Ishikawa (cell line): ENCODE measurements around the gene FAM151B.
A peak's percentile ranks its signal among the peaks of the same experiment; 100 is the strongest.

Experiments
- CEBPB ChIP-seq: IDR thresholded peaks from 2 replicates; pipeline ENCODE4 v1.6.1; 2012
- CREB1 ChIP-seq: IDR thresholded peaks from 2 replicates; pipeline ENCODE4 v1.6.1; 2012; ENCODE audit warnings: low read depth
- EGR1 ChIP-seq: IDR thresholded peaks from 2 replicates; pipeline ENCODE4 v1.6.1; 2012
- EP300 ChIP-seq: IDR thresholded peaks from 2 replicates; pipeline ENCODE4 v1.6.1; 2012; ENCODE audit warnings: borderline replicate concordance
- FOXM1 ChIP-seq: IDR thresholded peaks from 2 replicates; pipeline ENCODE4 v1.6.1; 2012; ENCODE audit warnings: low read depth, borderline replicate concordance
- NFIC ChIP-seq: IDR thresholded peaks from 2 replicates; pipeline ENCODE4 v1.6.1; 2012
- RAD21 ChIP-seq: IDR thresholded peaks from 2 replicates; pipeline ENCODE4 v1.6.1; 2012; ENCODE audit warnings: low read depth
- REST ChIP-seq: IDR thresholded peaks from 2 replicates; pipeline ENCODE4 v1.6.1; 2012; ENCODE audit warnings: low read depth, mild to moderate bottlenecking
- TAF1 ChIP-seq: IDR thresholded peaks from 2 replicates; pipeline ENCODE4 v1.6.1; 2012; ENCODE audit warnings: low read depth, mild to moderate bottlenecking
- TCF12 ChIP-seq: IDR thresholded peaks from 2 replicates; pipeline ENCODE4 v1.6.1; 2012; ENCODE audit warnings: low read depth
- TEAD4 ChIP-seq: IDR thresholded peaks from 2 replicates; pipeline ENCODE4 v1.6.1; 2012
- USF1 ChIP-seq: IDR thresholded peaks from 2 replicates; pipeline ENCODE4 v1.6.1; 2012
- YY1 ChIP-seq: IDR thresholded peaks from 2 replicates; pipeline ENCODE4 v1.6.1; 2012; ENCODE audit warnings: low read depth
- ZBTB7A ChIP-seq: IDR thresholded peaks from 2 replicates; pipeline ENCODE4 v1.6.1; 2012; ENCODE audit warnings: low read depth
- TF ChIP-seq, protein P1 (sequence below): IDR thresholded peaks from 2 replicates; pipeline ENCODE4 v1.6.1; 2012

FAM151B gene

DNA sequence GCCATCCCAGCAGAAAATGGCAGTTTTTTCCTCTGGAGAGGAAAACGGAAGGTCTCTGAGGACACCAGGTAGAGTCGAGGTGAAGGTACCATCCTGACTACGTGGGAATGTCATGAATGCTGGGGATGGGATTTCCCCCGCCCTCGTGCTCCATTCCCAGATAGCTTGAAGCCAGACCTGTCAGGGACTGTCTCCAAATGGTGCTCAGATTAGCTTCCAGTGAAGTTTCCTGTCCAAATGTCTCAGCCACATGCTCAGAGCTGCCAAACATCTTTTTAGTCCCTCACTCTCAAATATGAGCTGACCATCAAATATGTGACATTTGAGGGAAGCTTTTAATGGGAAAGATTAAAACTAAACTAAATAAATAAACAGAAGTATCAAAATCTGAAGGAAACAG is 89.8 kb downstream of the FAM151B start:
- TF ChIP-seq TEAD4 (no peak), NFIC (no peak), RAD21 (no peak), TAF1 (no peak), USF1 (no peak), YY1 (no peak), ZBTB7A (no peak), FOXM1 (no peak), EP300 (no peak)

GRCh38 chr5:80579050-80579449 is 91.2 kb downstream of the FAM151B start:
- TF ChIP-seq TCF12, result no peak
- no peak for TF ChIP-seq TAF1
- no peak for TF ChIP-seq CREB1
- no peak for TF ChIP-seq TEAD4
- TF ChIP-seq RAD21, result no peak
- TF ChIP-seq FOXM1, result no peak
- TF ChIP-seq NFIC, result no peak
- TF ChIP-seq EGR1, result no peak
- TF ChIP-seq CEBPB, result no peak

DNA sequence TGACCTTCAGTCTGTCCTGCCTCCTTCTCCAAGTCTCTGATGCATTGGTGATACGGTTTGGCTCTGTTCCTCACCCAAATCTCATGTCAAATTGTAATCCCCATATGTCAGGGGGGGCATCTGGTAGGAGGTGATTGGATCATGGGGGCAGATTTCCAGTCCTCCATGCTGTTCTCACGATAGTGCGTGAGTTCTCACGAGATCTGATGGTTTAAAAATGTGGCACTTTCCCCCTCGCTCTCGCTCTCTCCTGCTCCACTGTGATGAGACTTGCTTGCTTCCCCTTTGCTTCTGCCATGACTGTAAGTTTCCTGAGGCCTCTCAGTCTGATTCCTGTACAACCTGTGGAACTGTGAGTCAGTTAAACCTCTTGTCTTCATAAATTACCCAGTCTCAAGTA is 96.9 kb downstream of the FAM151B start:
- TF ChIP-seq, protein P1, sequence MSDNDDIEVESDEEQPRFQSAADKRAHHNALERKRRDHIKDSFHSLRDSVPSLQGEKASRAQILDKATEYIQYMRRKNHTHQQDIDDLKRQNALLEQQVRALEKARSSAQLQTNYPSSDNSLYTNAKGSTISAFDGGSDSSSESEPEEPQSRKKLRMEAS, result no peak
- TF ChIP-seq TAF1, result no peak
- no peak for TF ChIP-seq TCF12
- TF ChIP-seq TEAD4, result no peak
- no peak for TF ChIP-seq YY1
- no peak for TF ChIP-seq EGR1
- TF ChIP-seq ZBTB7A, result no peak
- TF ChIP-seq USF1, result no peak
- no peak for TF ChIP-seq EP300

DNA sequence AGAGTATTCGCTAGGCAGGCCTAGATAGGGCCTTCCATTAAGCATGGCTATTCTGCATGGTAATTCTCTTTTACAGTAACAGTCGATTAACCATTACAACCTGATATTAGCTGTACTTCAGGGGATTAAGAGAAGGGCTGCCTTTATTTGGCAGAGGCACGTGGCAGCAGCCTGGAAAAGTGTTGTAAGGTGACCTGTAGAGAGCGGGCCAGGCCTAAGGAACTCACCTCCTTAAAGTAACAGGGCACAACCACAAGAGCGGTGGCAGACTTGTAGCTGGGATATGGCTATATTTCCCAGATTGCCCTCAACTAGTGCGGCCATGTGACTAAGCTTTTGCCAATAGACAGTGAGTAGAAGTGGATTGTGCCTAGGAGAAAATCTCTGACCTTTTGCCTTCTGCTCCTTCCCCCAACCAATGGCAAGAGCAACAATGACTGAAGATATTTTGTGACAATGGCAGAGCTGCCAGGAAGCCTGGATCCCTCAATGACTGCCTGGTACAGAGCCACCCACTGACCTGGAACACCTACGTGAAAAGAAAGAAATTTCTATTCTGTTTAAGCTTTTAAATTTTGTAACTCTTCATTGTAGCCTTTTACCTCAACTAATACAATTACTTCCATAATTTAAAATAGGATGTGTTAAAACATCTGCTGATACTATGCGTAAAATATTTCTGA is 101.1 kb downstream of the FAM151B start:
- TF ChIP-seq EP300 (no peak), RAD21 (no peak), USF1 (0 out of 2 replicates have a peak, but pooled peaks have one; percentile 48), NFIC (no peak)

DNA sequence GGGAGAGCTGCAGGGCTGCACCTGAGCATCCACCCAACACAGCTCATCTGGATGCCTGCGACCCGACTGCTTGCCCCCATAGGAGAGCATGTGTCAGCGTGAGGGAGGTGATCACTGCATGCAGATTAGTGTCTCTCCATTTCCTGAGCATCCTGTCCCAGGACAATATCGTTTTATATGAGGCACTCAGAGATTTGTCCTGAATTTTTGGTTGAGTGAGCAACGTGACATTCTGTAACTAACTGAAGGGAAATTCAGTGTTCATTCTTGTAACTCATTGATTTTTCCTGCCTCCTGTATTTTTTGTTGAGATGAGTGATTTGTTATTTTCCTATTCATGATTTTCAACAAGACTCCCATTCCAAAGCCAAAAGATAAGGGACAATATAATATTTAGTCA is 102.9 kb downstream of the FAM151B start:
- no peak for TF ChIP-seq TCF12
- no peak for TF ChIP-seq REST
- no peak for TF ChIP-seq FOXM1
- no peak for TF ChIP-seq TAF1
- no peak for TF ChIP-seq RAD21

GRCh38 chr5:80591352-80591751 is 103.5 kb downstream of the FAM151B start:
- TF ChIP-seq FOXM1, result 0 out of 2 replicates have a peak, but pooled peaks have one; percentile 26
- TF ChIP-seq CREB1, result no peak
- TF ChIP-seq RAD21, result peak; percentile 42
- 0 out of 2 replicates have a peak, but pooled peaks have one; percentile 44 for TF ChIP-seq TCF12
- TF ChIP-seq NFIC, result peak; percentile 66
- TF ChIP-seq EP300, result peak; percentile 53; the same call in 1 of the 2 replicates
- no peak for TF ChIP-seq YY1
- peak; percentile 14; the same call in 1 of the 2 replicates for TF ChIP-seq TEAD4

GRCh38 chr5:80592105-80592504 is 104.2 kb downstream of the FAM151B start:
- TF ChIP-seq TAF1 (no peak), TEAD4 (0 out of 2 replicates have a peak, but pooled peaks have one; percentile 16), YY1 (no peak), NFIC (no peak)
- TF ChIP-seq, protein P1, result no peak
